Hepatocyte (in vitro differentiated cells): ENCODE data around the gene DNAJC1.

Experiments
- CTCF ChIP-seq: fragments of 200-600 bp; sonication (generic); IDR thresholded peaks from 2 replicates; pipeline ENCODE4 v1.5.1; 2016; ENCODE audit warnings: antibody characterized with exemption, mild to moderate bottlenecking; ENCODE audit not compliant: poor library complexity
- EZH2 ChIP-seq: fragments of 200-600 bp; sonication (generic); IDR thresholded peaks from 2 replicates; pipeline ENCODE4 v1.6.1; 2016; ENCODE audit warnings: antibody characterized with exemption, mild to moderate bottlenecking, borderline replicate concordance

- TF ChIP-seq CTCF = no peak
- TF ChIP-seq EZH2 = no peak
Observed at GRCh38 chr10:21719502-21719901, 284.0 kb downstream of the DNAJC1 start.
